SK-N-MC (cell line): ENCODE measurements around the gene MRPL23.

Experiments used
- EZH2 ChIP-seq: fragments of 200-600 bp; sonication (generic); IDR thresholded peaks from one replicate; pipeline ENCODE4 v1.6.1; 2017; ENCODE audit warnings: antibody characterized with exemption
- POLR2AphosphoS5 ChIP-seq: IDR thresholded peaks from 2 replicates; pipeline ENCODE4 v1.6.1; 2012; ENCODE audit warnings: mild to moderate bottlenecking, low read depth, low read length, borderline replicate concordance

DNA sequence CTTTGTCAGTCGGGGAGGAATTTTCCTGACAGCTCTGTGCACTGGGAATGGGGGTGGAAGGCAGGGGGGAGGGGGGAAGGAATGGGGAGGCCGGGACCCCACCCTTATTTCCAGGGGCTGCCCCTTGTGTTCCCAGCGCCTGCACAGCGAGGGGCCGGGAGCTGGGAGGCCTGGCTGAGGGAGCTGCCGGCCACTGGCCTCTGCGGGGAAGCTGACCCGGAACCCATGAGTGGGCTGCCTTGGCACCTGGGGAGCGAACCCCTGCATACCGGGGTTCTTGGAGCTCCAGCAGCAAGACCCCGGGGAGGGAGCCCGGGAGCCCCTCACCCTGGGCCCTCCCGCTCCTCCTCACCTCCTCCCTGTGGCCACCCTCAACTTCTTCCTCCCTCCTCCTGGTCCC lies 47.0 kb downstream of the MRPL23 start:
- TF ChIP-seq EZH2 (no peak), POLR2AphosphoS5 (no peak)
